SK-N-SH (cell line): ENCODE measurements around the gene DUOXA2. TPM values are rescaled to one million over a fixed set of nuclear protein-coding genes. Genes with fewer than 3 reads are reported as not detected.

ENCODE experiments used
- CTCF ChIA-PET: fragments of 300-600, 350-600 bp; formaldehyde crosslinking; extraction: SDS; loops from one replicate; lab custom pipeline; 2021; lab: Yijun Ruan, JAX
- POLR2A ChIA-PET: fragments of 350-600 bp; sonication (Branson Sonifier 250); formaldehyde crosslinking; extraction: SDS; loops from one replicate; lab custom pipeline; 2020; ENCODE audit warnings: antibody characterized with exemption, inconsistent platforms; lab: Yijun Ruan, JAX
- DNase-seq: peaks from one replicate; pipeline ENCODE4 v3.0.0; 2012
- H2AFZ ChIP-seq: fragments of 200-600 bp; sonication (generic); 2 replicates; pipeline ENCODE4 v1.8.1; 2016; ENCODE audit warnings: antibody characterized with exemption, mild to moderate bottlenecking, low read depth
- H3F3A ChIP-seq: fragments of 200-600 bp; sonication (generic); replicated peaks from 2 replicates; pipeline ENCODE3; 2016; ENCODE audit warnings: antibody characterized with exemption, mild to moderate bottlenecking; ENCODE audit not compliant: insufficient read depth
- H3K27ac ChIP-seq, 2 experiments: fragments of 200-500 bp in 1 of 2; fragments of 200-600 bp in 1 of 2; sonication (Bioruptor generic) in 1 of 2; sonication (generic), shearing (Covaris generic) in 1 of 2; 2 replicates each; pipeline versions ENCODE4 v1.5.1 to v1.6.1; 2014 to 2016; ENCODE audit warnings: low read depth in 2 of 2, inconsistent platforms in 1 of 2, low read length in 1 of 2, mild to moderate bottlenecking in 1 of 2, mixed read lengths in 1 of 2
- H3K27me3 ChIP-seq: fragments of 200-600 bp; sonication (generic), shearing (Covaris generic); 2 replicates; pipeline ENCODE4 v1.6.1; 2016; ENCODE audit warnings: mixed run types; ENCODE audit not compliant: insufficient read depth
- H3K36me3 ChIP-seq, 2 experiments: fragments of 200-500 bp in 1 of 2; fragments of 200-600 bp in 1 of 2; sonication (Bioruptor generic) in 1 of 2; sonication (generic) in 1 of 2; replicated peaks in 1 of 2; 2 replicates each; pipeline versions ENCODE3 to v1.5.1; 2014 to 2016; ENCODE audit warnings: low read length in 1 of 2, mild to moderate bottlenecking in 1 of 2; ENCODE audit not compliant: insufficient read depth in 2 of 2, control insufficient read depth in 1 of 2
- H3K4me1 ChIP-seq, 2 experiments: fragments of 200-500 bp in 1 of 2; fragments of 200-600 bp in 1 of 2; sonication (Bioruptor generic) in 1 of 2; sonication (generic), shearing (Covaris generic) in 1 of 2; 2 replicates each; pipeline versions ENCODE4 v1.5.1 to v1.6.1; 2014 to 2016; ENCODE audit warnings: low read depth in 1 of 2, low read length in 1 of 2, mixed run types in 1 of 2; ENCODE audit not compliant: insufficient read depth in 2 of 2, control insufficient read depth in 1 of 2
- H3K4me2 ChIP-seq: fragments of 200-600 bp; sonication (generic), shearing (Covaris generic); 2 replicates; pipeline ENCODE4 v1.6.1; 2017; ENCODE audit warnings: mixed run types
- H3K4me3 ChIP-seq, 2 experiments: fragments of 200-500 bp in 1 of 2; fragments of 200-600 bp in 1 of 2; sonication (Bioruptor generic) in 1 of 2; sonication (generic), shearing (Covaris generic) in 1 of 2; 2 replicates each; pipeline versions ENCODE4 v1.5.1 to v1.8.1; 2014 to 2016; ENCODE audit warnings: low read depth in 2 of 2, inconsistent platforms in 1 of 2, low read length in 1 of 2, mild to moderate bottlenecking in 1 of 2, mixed read lengths in 1 of 2, moderate library complexity in 1 of 2
- H3K79me2 ChIP-seq: fragments of 200-600 bp; sonication (generic); 2 replicates; pipeline ENCODE4 v1.8.1; 2017; ENCODE audit warnings: mild to moderate bottlenecking; ENCODE audit not compliant: insufficient read depth
- H3K9ac ChIP-seq: fragments of 200-600 bp; sonication (generic); 2 replicates; pipeline ENCODE4 v1.6.1; 2017; ENCODE audit warnings: mixed run types
- H3K9me2 ChIP-seq: fragments of 200-600 bp; sonication (generic); 2 replicates; pipeline ENCODE4 v1.6.1; 2017; ENCODE audit warnings: mixed run types
- H3K9me3 ChIP-seq: fragments of 200-600 bp; sonication (generic); 2 replicates; pipeline ENCODE4 v1.6.1; 2017; ENCODE audit warnings: mixed run types, mild to moderate bottlenecking, moderate library complexity
- H4K20me1 ChIP-seq: fragments of 200-600 bp; sonication (generic); 2 replicates; pipeline ENCODE4 v1.6.1; 2017; ENCODE audit warnings: mild to moderate bottlenecking, mixed run types; ENCODE audit not compliant: insufficient read depth
- CTCF ChIP-seq: fragments of 200-600 bp; sonication (generic); IDR thresholded peaks from 2 replicates; pipeline ENCODE4 v1.6.1; 2017; ENCODE audit warnings: antibody characterized with exemption, mild to moderate bottlenecking, moderate library complexity
- ELF1 ChIP-seq: IDR thresholded peaks from 2 replicates; pipeline ENCODE4 v1.4.0; 2012
- EZH2phosphoT487 ChIP-seq: fragments of 200-600 bp; sonication (generic); IDR thresholded peaks from 2 replicates; pipeline ENCODE4 v1.6.1; 2017; ENCODE audit warnings: low read depth, mixed run types, mild to moderate bottlenecking, antibody characterized with exemption, moderate library complexity, borderline replicate concordance
- FOXJ3 ChIP-seq: sonication (generic); formaldehyde crosslinking; IDR thresholded peaks from 2 replicates; pipeline ENCODE4 v1.5.1; 2020; ENCODE audit warnings: mild to moderate bottlenecking, missing genetic modification reagents
- FOXM1 ChIP-seq: IDR thresholded peaks from 2 replicates; pipeline ENCODE4 v1.4.0; 2012; ENCODE audit warnings: low read depth, mild to moderate bottlenecking
- JUND ChIP-seq: IDR thresholded peaks from 2 replicates; pipeline ENCODE4 v1.4.0; 2012
- MEF2A ChIP-seq: IDR thresholded peaks from 2 replicates; pipeline ENCODE4 v1.4.0; 2012; ENCODE audit warnings: low read depth, borderline replicate concordance
- NFIC ChIP-seq: IDR thresholded peaks from 2 replicates; pipeline ENCODE4 v1.4.0; 2012; ENCODE audit warnings: borderline replicate concordance
- RAD21 ChIP-seq: IDR thresholded peaks from 2 replicates; pipeline ENCODE4 v1.6.1; 2012; ENCODE audit warnings: mild to moderate bottlenecking, low read length
- RCOR1 ChIP-seq: fragments of 150-350 bp; IDR thresholded peaks from 2 replicates; pipeline ENCODE4 v1.6.1; 2017; ENCODE audit warnings: antibody characterized with exemption, low read length
- REST ChIP-seq: IDR thresholded peaks from 2 replicates; pipeline ENCODE4 v1.6.1; 2012; ENCODE audit warnings: mild to moderate bottlenecking, low read depth, low read length, moderate library complexity
- RXRA ChIP-seq: IDR thresholded peaks from 2 replicates; pipeline ENCODE4 v1.4.0; 2012; ENCODE audit warnings: low read depth, mild to moderate bottlenecking, borderline replicate concordance
- SIN3A ChIP-seq: IDR thresholded peaks from 2 replicates; pipeline ENCODE4 v1.6.1; 2012; ENCODE audit warnings: low read depth, mild to moderate bottlenecking, low read length, moderate library complexity, borderline replicate concordance
- TAF1 ChIP-seq: IDR thresholded peaks from 2 replicates; pipeline ENCODE4 v1.6.1; 2012; ENCODE audit warnings: low read depth, mild to moderate bottlenecking, low read length, moderate library complexity, borderline replicate concordance
- TCF12 ChIP-seq: IDR thresholded peaks from 2 replicates; pipeline ENCODE4 v1.4.0; 2012
- ZBTB33 ChIP-seq: IDR thresholded peaks from 2 replicates; pipeline ENCODE4 v1.4.0; 2012; ENCODE audit warnings: low read depth, borderline replicate concordance
- WGBS: methylation state at CpG from one replicate; pipeline ENCODE4 v1.1.6; 2017; ENCODE audit warnings: low lambda C conversion rate; 5-methylcytosine and 5-hydroxymethylcytosine counted together
- polyA plus RNA-seq, 3 experiments: library from polyadenylated mRNA; depleted of rRNA; stranded (reverse); fragments of >200 nt; gene quantifications; 2 replicates each; pipeline ENCODE4 v1.2.3, GENCODE V29; 2012
- TF ChIP-seq, protein P1 (sequence below): IDR thresholded peaks from 2 replicates; pipeline ENCODE4; 2012
- TF ChIP-seq, protein P2 (sequence below): IDR thresholded peaks from 2 replicates; pipeline ENCODE4 v1.4.0; 2012; ENCODE audit warnings: low read depth
- TF ChIP-seq, protein P3 (sequence below): IDR thresholded peaks from 2 replicates; pipeline ENCODE4 v1.4.0; 2012; ENCODE audit warnings: low read depth, borderline replicate concordance

The DUOXA2 gene
- polyA plus RNA-seq, 1 of the 3 experiments (the other 2 are of a cell fraction): not detected

DNA sequence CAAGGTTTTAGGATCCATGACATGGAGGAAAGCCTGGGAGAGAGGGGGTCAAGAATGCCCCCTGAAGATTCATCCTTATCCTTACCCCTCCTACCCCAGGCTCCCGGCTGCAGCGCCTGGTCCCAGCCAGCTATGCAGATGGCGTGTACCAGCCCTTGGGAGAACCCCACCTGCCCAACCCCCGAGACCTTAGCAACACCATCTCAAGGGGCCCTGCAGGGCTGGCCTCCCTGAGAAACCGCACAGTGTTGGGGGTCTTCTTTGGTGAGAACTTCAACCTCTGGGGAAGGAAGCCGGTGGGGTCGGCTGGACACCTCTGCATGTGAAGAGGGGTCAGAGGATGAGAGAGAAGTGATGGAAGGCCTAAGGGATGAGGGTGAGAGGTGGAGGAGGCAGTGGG lies 19.9 kb downstream of the DUOXA2 start:
- Histone ChIP-seq H3K79me2 (no peaks in the 10 kb centered on the region), H3F3A (no peaks in the 10 kb centered on the region), H2AFZ (no peak overlapping the region), H3K9me3 (no peaks in the 10 kb centered on the region), H3K9me2 (no peaks in the 10 kb centered on the region), H4K20me1 (no peaks in the 10 kb centered on the region), H3K27ac (no peak overlapping the region), H3K4me1 (peaks cover 0 to 22% of the 10 kb centered on the region in 2 experiments; a peak in 1 of 4 replicates), H3K9ac (no peak overlapping the region), H3K4me2 (no peak overlapping the region)
- no peak for DNase-seq
- CTCF ChIA-PET: interaction anchor here (1.0 to 6.0 kb wide), 3 partner anchors 13 to 71 kb away, joined by 3 to 52 read pairs (median 3); no protein-coding TSS in a partner anchor
- POLR2A ChIA-PET: interaction anchor here (1.1 kb wide), 1 partner anchor 9 kb away, joined by 3 read pairs; no protein-coding TSS in a partner anchor
- WGBS: 79% methylated on average over 7 of the region's 7 CpGs
- TF ChIP-seq SIN3A (no peak), RCOR1 (no peak), REST (no peak), FOXM1 (no peak), TCF12 (no peak), CTCF (no peak), EZH2phosphoT487 (no peak), ZBTB33 (no peak), RAD21 (no peak), FOXJ3 (CRISPR knock-in tag) (no peak), MEF2A (no peak), NFIC (no peak), RXRA (no peak), ELF1 (no peak), JUND (no peak), TAF1 (no peak)
- TF ChIP-seq, protein P1, sequence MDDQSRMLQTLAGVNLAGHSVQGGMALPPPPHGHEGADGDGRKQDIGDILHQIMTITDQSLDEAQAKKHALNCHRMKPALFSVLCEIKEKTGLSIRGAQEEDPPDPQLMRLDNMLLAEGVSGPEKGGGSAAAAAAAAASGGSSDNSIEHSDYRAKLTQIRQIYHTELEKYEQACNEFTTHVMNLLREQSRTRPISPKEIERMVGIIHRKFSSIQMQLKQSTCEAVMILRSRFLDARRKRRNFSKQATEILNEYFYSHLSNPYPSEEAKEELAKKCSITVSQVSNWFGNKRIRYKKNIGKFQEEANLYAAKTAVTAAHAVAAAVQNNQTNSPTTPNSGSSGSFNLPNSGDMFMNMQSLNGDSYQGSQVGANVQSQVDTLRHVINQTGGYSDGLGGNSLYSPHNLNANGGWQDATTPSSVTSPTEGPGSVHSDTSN: no peak
- TF ChIP-seq, protein P2, sequence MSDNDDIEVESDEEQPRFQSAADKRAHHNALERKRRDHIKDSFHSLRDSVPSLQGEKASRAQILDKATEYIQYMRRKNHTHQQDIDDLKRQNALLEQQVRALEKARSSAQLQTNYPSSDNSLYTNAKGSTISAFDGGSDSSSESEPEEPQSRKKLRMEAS: no peak
- TF ChIP-seq, protein P3, sequence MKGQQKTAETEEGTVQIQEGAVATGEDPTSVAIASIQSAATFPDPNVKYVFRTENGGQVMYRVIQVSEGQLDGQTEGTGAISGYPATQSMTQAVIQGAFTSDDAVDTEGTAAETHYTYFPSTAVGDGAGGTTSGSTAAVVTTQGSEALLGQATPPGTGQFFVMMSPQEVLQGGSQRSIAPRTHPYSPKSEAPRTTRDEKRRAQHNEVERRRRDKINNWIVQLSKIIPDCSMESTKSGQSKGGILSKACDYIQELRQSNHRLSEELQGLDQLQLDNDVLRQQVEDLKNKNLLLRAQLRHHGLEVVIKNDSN: no peak
- TF ChIP-seq, all 33 proteins: peak for 0
- no peaks in the 10 kb centered on the region for H3K36me3 ChIP-seq
- no peaks in the 10 kb centered on the region; the same call in 1 of the 2 replicates for H3K27me3 ChIP-seq
- no peak overlapping the region for H3K4me3 ChIP-seq
